OCI-LY7 (cell line): Measurements from ENCODE around the gene ATP9A. TPM values are rescaled to one million over a fixed set of nuclear protein-coding genes. Genes with fewer than 3 reads are reported as not detected.
"Not testable (repeated sequence)": the region's sequence is repeated elsewhere in the genome, so short reads cannot be mapped to it uniquely, and the experiment has no call there.

Experiments
- BruUV-seq: library from RNA; stranded (reverse); fragments of 400-500 nt; replicated peaks from 2 replicates; lab custom pipeline; 2021; lab: Mats Ljungman, UMichigan
- CTCF ChIA-PET: fragments of 300-600 bp; sonication (Branson Sonifier 250); formaldehyde crosslinking; loops from one replicate; lab custom pipeline; 2022; ENCODE audit warnings: antibody characterized with exemption; ENCODE audit not compliant: unreplicated experiment; lab: Charles Lee
- POLR2A ChIA-PET: fragments of 300-600 bp; sonication (Branson Sonifier 250); formaldehyde crosslinking; loops from one replicate; lab custom pipeline; 2022; ENCODE audit warnings: antibody characterized with exemption; lab: Charles Lee
- DNase-seq: peaks from one replicate; pipeline ENCODE4 v3.0.0-alpha.2; 2015; ENCODE audit warnings: low spot score
- H2AFZ ChIP-seq: fragments of 200-600 bp; sonication (generic), shearing (Covaris generic); 2 replicates; pipeline ENCODE4 v1.6.1; 2014; ENCODE audit warnings: mild to moderate bottlenecking, antibody characterized with exemption, low read length, moderate library complexity
- H3K27ac ChIP-seq: fragments of 200-600 bp; sonication (generic); 2 replicates; pipeline ENCODE4 v1.5.1; 2014; ENCODE audit warnings: mixed run types, low read depth, mild to moderate bottlenecking, moderate library complexity, low read length, inconsistent platforms; ENCODE audit not compliant: poor library complexity, severe bottlenecking
- H3K36me3 ChIP-seq: fragments of 200-600 bp; sonication (generic); 2 replicates; pipeline ENCODE4 v1.6.1; 2014; ENCODE audit warnings: mild to moderate bottlenecking, antibody characterized with exemption, low read length, moderate library complexity, mixed read lengths; ENCODE audit not compliant: insufficient read depth
- H3K4me1 ChIP-seq: fragments of 200-600 bp; sonication (generic); 2 replicates; pipeline ENCODE4 v1.5.1; 2014; ENCODE audit warnings: mild to moderate bottlenecking, low read length; ENCODE audit not compliant: insufficient read depth, poor library complexity, severe bottlenecking
- H3K4me2 ChIP-seq: fragments of 200-600 bp; sonication (generic); 2 replicates; pipeline ENCODE4 v1.6.1; 2014; ENCODE audit warnings: mild to moderate bottlenecking, low read length
- H3K4me3 ChIP-seq: fragments of 200-600 bp; sonication (generic); 2 replicates; pipeline ENCODE4 v1.5.1; 2014; ENCODE audit warnings: mild to moderate bottlenecking, low read depth, low read length; ENCODE audit not compliant: poor library complexity, severe bottlenecking
- H3K79me2 ChIP-seq: fragments of 200-600 bp; sonication (generic); 2 replicates; pipeline ENCODE4 v1.6.1; 2016; ENCODE audit warnings: low read depth, mild to moderate bottlenecking, low read length, moderate library complexity, mixed read lengths; ENCODE audit not compliant: insufficient read depth
- H3K9me2 ChIP-seq: fragments of 200-600 bp; sonication (generic); 2 replicates; pipeline ENCODE4 v1.6.1; 2016; ENCODE audit warnings: mild to moderate bottlenecking, low read length, mixed read lengths; ENCODE audit not compliant: insufficient read depth
- H3K9me3 ChIP-seq: fragments of 200-600 bp; sonication (generic); 2 replicates; pipeline ENCODE4 v1.6.1; 2014; ENCODE audit warnings: mild to moderate bottlenecking, mixed run types, low read length, mixed read lengths
- H4K20me1 ChIP-seq: fragments of 200-600 bp; sonication (generic); 2 replicates; pipeline ENCODE4 v1.6.1; 2014; ENCODE audit warnings: mild to moderate bottlenecking, antibody characterized with exemption, low read length, moderate library complexity, mixed read lengths; ENCODE audit not compliant: insufficient read depth
- EZH2phosphoT487 ChIP-seq: fragments of 200-600 bp; sonication (generic); IDR thresholded peaks from 2 replicates; pipeline ENCODE4 v1.6.1; 2018; ENCODE audit warnings: low read depth, borderline replicate concordance, mild to moderate bottlenecking, mixed run types, antibody characterized with exemption, low read length, moderate library complexity, mixed read lengths
- intact Hi-C: fragments of 100-400 bp; cut with micrococcal nuclease; formaldehyde crosslinking; loops from one replicate; pipeline ENCODE4 v1.10.0; 2022; ENCODE audit not compliant: unreplicated experiment
- total RNA-seq, 2 experiments: library from RNA; depleted of rRNA in 1 of 2; stranded (reverse); fragments of >200 nt in 1 of 2; shearing (Covaris generic) in 1 of 2; gene quantifications; 2 replicates each; pipeline ENCODE4 v1.2.3, GENCODE V29; 2014 to 2022
- TF ChIP-seq, protein P1 (sequence below): fragments of 200-600 bp; sonication (generic); conservative IDR thresholded peaks from 2 replicates; pipeline ENCODE4 v1.5.1; 2014; ENCODE audit warnings: mild to moderate bottlenecking, antibody characterized with exemption, low read length, moderate library complexity, mixed read lengths

The ATP9A gene
- total RNA-seq, 2 experiments from 2014 or later, result 0.67 to 0.85 TPM

DNA sequence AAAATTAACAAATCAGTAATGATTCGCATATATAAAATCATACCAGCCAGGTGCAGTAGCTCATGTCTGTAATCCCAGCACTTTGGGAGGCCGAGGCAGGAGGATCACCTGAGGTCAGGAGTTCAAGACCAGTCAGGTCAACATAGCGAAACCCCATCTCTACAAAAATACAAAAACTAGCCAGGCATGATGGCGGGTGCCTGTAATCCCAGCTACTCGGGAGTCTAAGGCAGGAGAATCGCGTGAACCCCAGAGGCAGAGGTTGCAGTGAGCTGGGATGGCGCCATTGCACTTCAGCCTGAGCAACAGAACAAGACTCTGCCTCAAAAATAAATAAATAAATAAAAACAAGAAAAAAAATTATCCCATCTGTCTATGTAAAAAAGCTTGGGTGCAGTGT, 124.4 kb downstream of the ATP9A start:
- peak overlapping the region; percentile 18; the same call in 1 of the 2 replicates for H2AFZ ChIP-seq
- H3K9me2 ChIP-seq, intact Hi-C loops, H3K36me3 ChIP-seq, H3K4me3 ChIP-seq, H4K20me1 ChIP-seq, H3K9me3 ChIP-seq, DNase-seq, H3K27ac ChIP-seq, H3K4me1 ChIP-seq, H3K79me2 ChIP-seq, H3K4me2 ChIP-seq, BruUV-seq: not testable (repeated sequence)
- TF ChIP-seq, protein P1, sequence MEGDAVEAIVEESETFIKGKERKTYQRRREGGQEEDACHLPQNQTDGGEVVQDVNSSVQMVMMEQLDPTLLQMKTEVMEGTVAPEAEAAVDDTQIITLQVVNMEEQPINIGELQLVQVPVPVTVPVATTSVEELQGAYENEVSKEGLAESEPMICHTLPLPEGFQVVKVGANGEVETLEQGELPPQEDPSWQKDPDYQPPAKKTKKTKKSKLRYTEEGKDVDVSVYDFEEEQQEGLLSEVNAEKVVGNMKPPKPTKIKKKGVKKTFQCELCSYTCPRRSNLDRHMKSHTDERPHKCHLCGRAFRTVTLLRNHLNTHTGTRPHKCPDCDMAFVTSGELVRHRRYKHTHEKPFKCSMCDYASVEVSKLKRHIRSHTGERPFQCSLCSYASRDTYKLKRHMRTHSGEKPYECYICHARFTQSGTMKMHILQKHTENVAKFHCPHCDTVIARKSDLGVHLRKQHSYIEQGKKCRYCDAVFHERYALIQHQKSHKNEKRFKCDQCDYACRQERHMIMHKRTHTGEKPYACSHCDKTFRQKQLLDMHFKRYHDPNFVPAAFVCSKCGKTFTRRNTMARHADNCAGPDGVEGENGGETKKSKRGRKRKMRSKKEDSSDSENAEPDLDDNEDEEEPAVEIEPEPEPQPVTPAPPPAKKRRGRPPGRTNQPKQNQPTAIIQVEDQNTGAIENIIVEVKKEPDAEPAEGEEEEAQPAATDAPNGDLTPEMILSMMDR, result peak; percentile 45; the same call in 1 of the 2 replicates
- ChIA-PET CTCF (interaction anchor here (1.4 kb wide), 1 partner anchor 24 kb away, joined by 3 read pairs; no protein-coding TSS in a partner anchor), POLR2A (interaction anchor here (0.6 to 0.8 kb wide), 4 partner anchors 23 to 796 kb away, joined by 3 to 4 read pairs (median 3); no protein-coding TSS in a partner anchor)

DNA sequence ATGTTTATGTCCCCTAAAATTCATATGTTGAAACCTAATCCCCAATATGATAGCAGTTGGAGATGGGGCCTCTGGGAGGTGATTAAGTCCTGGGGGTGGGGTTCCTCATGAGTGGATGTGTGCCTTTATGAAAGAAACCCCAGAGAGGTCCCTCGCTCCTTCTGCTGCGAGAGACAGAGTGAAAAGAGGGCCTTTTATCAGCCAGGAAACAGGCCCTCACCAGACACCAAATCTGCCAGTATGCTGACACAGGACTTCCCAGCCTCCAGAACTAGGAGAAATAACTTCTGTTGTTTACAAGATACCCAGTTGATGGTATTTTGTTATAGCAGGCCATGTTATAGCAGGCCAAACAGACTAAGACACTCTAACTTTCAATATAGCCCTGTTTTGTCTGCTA, 124.8 kb downstream of the ATP9A start:
- POLR2A ChIA-PET, result interaction anchor here (0.5 to 0.6 kb wide), 2 partner anchors 250 to 358 kb away, joined by 3 to 8 read pairs; no protein-coding TSS in a partner anchor
- H3K9me3 ChIP-seq, result no peaks in the 10 kb centered on the region
- CTCF ChIA-PET, result interaction anchor here (1.4 kb wide), 1 partner anchor 24 kb away, joined by 3 read pairs; no protein-coding TSS in a partner anchor
- no peaks in the 10 kb centered on the region for H4K20me1 ChIP-seq
- no peak overlapping the region for H3K27ac ChIP-seq
- DNase-seq, result no peak
- no peaks in the 10 kb centered on the region for H3K36me3 ChIP-seq
- H3K9me2 ChIP-seq, result no peaks in the 10 kb centered on the region
- TF ChIP-seq, protein P1, result no peak
- TF ChIP-seq EZH2phosphoT487, result no peak
- no TSS peak for BruUV-seq
- H3K4me1 ChIP-seq, result peaks cover 7% of the 10 kb centered on the region
- H3K4me2 ChIP-seq, result no peak overlapping the region
- H3K79me2 ChIP-seq, result no peaks in the 10 kb centered on the region
- peak overlapping the region; percentile 18; the same call in 1 of the 2 replicates for H2AFZ ChIP-seq
- intact Hi-C loops, result no loop called here
- no peak overlapping the region for H3K4me3 ChIP-seq

DNA sequence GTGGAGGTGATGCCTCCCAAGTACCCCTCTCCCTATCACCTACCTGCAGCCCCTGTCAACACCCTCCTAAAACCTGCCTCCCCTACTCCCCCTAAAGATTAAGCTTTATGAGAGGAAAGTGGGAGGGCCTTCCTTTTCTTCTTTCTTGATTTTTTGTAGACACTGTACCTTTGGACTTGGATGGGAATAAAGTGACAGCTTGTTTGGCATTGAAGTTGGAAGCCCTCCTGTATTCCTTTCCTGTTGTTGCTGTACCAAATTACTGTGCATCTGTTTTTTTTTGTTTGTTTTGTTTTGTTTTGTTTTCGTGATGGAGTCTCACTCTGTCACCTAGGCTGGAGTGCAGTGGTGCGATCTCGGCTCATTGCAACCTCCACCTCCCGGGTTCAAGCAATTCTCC, 126.3 kb downstream of the ATP9A start:
- no TSS peak for BruUV-seq
- no peak for DNase-seq
- Histone ChIP-seq H3K4me1 (peaks cover 7% of the 10 kb centered on the region), H3K9me3 (no peaks in the 10 kb centered on the region), H3K27ac (no peak overlapping the region), H3K36me3 (no peaks in the 10 kb centered on the region), H3K4me2 (no peak overlapping the region), H4K20me1 (no peaks in the 10 kb centered on the region), H3K4me3 (no peak overlapping the region), H3K9me2 (no peaks in the 10 kb centered on the region), H3K79me2 (no peaks in the 10 kb centered on the region), H2AFZ (no peak overlapping the region)
- intact Hi-C loops, result no loop called here
- CTCF ChIA-PET, result no interaction called here
- POLR2A ChIA-PET, result interaction anchor here (1.7 kb wide), 1 partner anchor 16 kb away, joined by 7 read pairs; no protein-coding TSS in a partner anchor
- TF ChIP-seq EZH2phosphoT487, result no peak
- TF ChIP-seq, protein P1, result no peak
